ENCODE results near the gene TBX19.
A peak's percentile ranks its signal among the peaks of the same experiment; 100 is the strongest.
"Not testable (repeated sequence)": the region's sequence is repeated elsewhere in the genome, so short reads cannot be mapped to it uniquely, and the experiment has no call there.

TBX19 gene

GRCh38 chr1:168347630-168348029, 67.0 kb downstream of the TBX19 start:
- peak overlapping the region; percentile 85 for H3K4me3 Mint-ChIP-seq
- H3K4me1 Mint-ChIP-seq (ENCODE audit: low read depth), result peaks cover 24% of the 10 kb centered on the region
- H3K36me3 Mint-ChIP-seq, result no peaks in the 10 kb centered on the region
- H3K27me3 Mint-ChIP-seq, result no peaks in the 10 kb centered on the region
- H3K27ac Mint-ChIP-seq, result peak overlapping the region; percentile 75
- H3K9me3 Mint-ChIP-seq (ENCODE audit: low read depth), result no peaks in the 10 kb centered on the region

- Mint-ChIP-seq H3K4me3 (peak overlapping the region; percentile 85), H3K27ac (peak overlapping the region; percentile 75), H3K27me3 (no peaks in the 10 kb centered on the region), H3K36me3 (no peaks in the 10 kb centered on the region), H3K9me3 (ENCODE audit: low read depth) (no peaks in the 10 kb centered on the region), H3K4me1 (ENCODE audit: low read depth) (peaks cover 18% of the 10 kb centered on the region)
These were observed 67.6 kb downstream of the TBX19 start for GRCh38 chr1:168348146-168348709.

GRCh38 chr1:168354335-168355269, 73.9 kb downstream of the TBX19 start:
- not testable (repeated sequence) for H3K27ac Mint-ChIP-seq; H3K9me3 Mint-ChIP-seq (ENCODE audit: low read depth); H3K27me3 Mint-ChIP-seq; H3K4me3 Mint-ChIP-seq; H3K36me3 Mint-ChIP-seq; H3K4me1 Mint-ChIP-seq (ENCODE audit: low read depth)

GRCh38 chr1:168360151-168361021, 79.7 kb downstream of the TBX19 start:
- Mint-ChIP-seq H3K36me3 (peaks cover 2% of the 10 kb centered on the region), H3K9me3 (ENCODE audit: low read depth) (no peaks in the 10 kb centered on the region), H3K4me1 (ENCODE audit: low read depth) (peaks cover 18% of the 10 kb centered on the region), H3K4me3 (no peak overlapping the region), H3K27ac (peak overlapping the region; percentile 18), H3K27me3 (no peaks in the 10 kb centered on the region)

- no peaks in the 10 kb centered on the region for H3K9me3 Mint-ChIP-seq (ENCODE audit: low read depth)
- H3K27me3 Mint-ChIP-seq, result no peaks in the 10 kb centered on the region
- no peak overlapping the region for H3K4me3 Mint-ChIP-seq
- no peak overlapping the region for H3K27ac Mint-ChIP-seq
- peaks cover 2% of the 10 kb centered on the region for H3K36me3 Mint-ChIP-seq
- H3K4me1 Mint-ChIP-seq (ENCODE audit: low read depth), result peaks cover 18% of the 10 kb centered on the region
These were observed 80.6 kb downstream of the TBX19 start for GRCh38 chr1:168361252-168361651.

GRCh38 chr1:168362991-168363390, 82.3 kb downstream of the TBX19 start:
- Mint-ChIP-seq H3K4me1 (ENCODE audit: low read depth) (peaks cover 18% of the 10 kb centered on the region), H3K27ac (peak overlapping the region; percentile 81), H3K36me3 (peaks cover 2% of the 10 kb centered on the region), H3K9me3 (ENCODE audit: low read depth) (no peaks in the 10 kb centered on the region), H3K4me3 (peak overlapping the region; percentile 74), H3K27me3 (no peaks in the 10 kb centered on the region)
